ENCODE measurements around the gene GFRAL. TPM values are rescaled to one million over a fixed set of nuclear protein-coding genes. Genes with fewer than 3 reads are reported as not detected.

GFRAL gene
- total RNA-seq, 1 experiment from 2014 or later: not detected

- Histone ChIP-seq H2AFZ (ENCODE audit: low read depth, low read length, poor library complexity, severe bottlenecking) (no peak overlapping the region), H3K4me1 (ENCODE audit: control insufficient read depth in 1 of 2, insufficient read depth in 2 of 2, low read length in 2 of 2) (no peaks in the 10 kb centered on the region), H3K79me2 (ENCODE audit: insufficient read depth, low read length) (no peaks in the 10 kb centered on the region), H4K20me1 (ENCODE audit: insufficient read depth) (no peaks in the 10 kb centered on the region), H3K27ac (ENCODE audit: low read depth, low read length) (no peak overlapping the region), H3K4me3 (replicated peaks in 1 of 2; ENCODE audit: low read depth in 1 of 2, low read length in 2 of 2) (no peak overlapping the region), H3K9me2 (ENCODE audit: insufficient read depth) (no peaks in the 10 kb centered on the region), H3K4me2 (ENCODE audit: low read length) (no peak overlapping the region), H3K36me3 (ENCODE audit: control insufficient read depth in 1 of 2, insufficient read depth in 2 of 2, low read length in 2 of 2) (no peaks in the 10 kb centered on the region), H3K9ac (ENCODE audit: low read length) (no peak overlapping the region), H3K27me3 (ENCODE audit: insufficient read depth, low read length) (peaks cover 30% of the 10 kb centered on the region), H3K9me3 (ENCODE audit: control insufficient read depth in 1 of 2, insufficient read depth in 1 of 2, low read depth in 1 of 2, low read length in 2 of 2) (no peaks in the 10 kb centered on the region)
- BruUV-seq (replicated peaks): no TSS peak
- ChIA-PET POLR2A (no interaction called here), RAD21 (ENCODE audit: low non-redundant PET in 1 of 2, low total read pairs in 2 of 2, uncharacterized antibody in 2 of 2, unreplicated experiment in 2 of 2) (no interaction called here), CTCF (no interaction called here)
- intact Hi-C loops (cut with micrococcal nuclease): no loop called here
- TF ChIP-seq ZBTB33 (IDR thresholded peaks at IDR 0.05; ENCODE audit: extremely low read depth, insufficient replicate concordance, low read length): no peak
- TF ChIP-seq MAX (IDR thresholded peaks at IDR 0.05): no peak
- no peak for TF ChIP-seq CBX3 (IDR thresholded peaks at IDR 0.05; ENCODE audit: low read depth)
- TF ChIP-seq ZFX (IDR thresholded peaks at IDR 0.05): no peak
- TF ChIP-seq ZNF274 (IDR thresholded peaks at IDR 0.05; ENCODE audit: low read depth, low read length): no peak
- no peak for TF ChIP-seq SP1 (IDR thresholded peaks at IDR 0.05; ENCODE audit: low read depth)
- TF ChIP-seq CEBPB (IDR thresholded peaks at IDR 0.05; ENCODE audit: low read depth): no peak
- TF ChIP-seq ELF1 (IDR thresholded peaks at IDR 0.05; ENCODE audit: borderline replicate concordance, low read depth): no peak
- TF ChIP-seq RAD21 (IDR thresholded peaks at IDR 0.05; ENCODE audit: low read depth): no peak
- no peak for TF ChIP-seq SRF (IDR thresholded peaks at IDR 0.05; ENCODE audit: low read depth)
- TF ChIP-seq POLR2A (IDR thresholded peaks at IDR 0.05; ENCODE audit: borderline replicate concordance, extremely low read depth, insufficient read depth, insufficient read length): no peak
- TF ChIP-seq EGR1 (IDR thresholded peaks at IDR 0.05; ENCODE audit: low read depth): no peak
- no peak for TF ChIP-seq TCF7L2 (IDR thresholded peaks at IDR 0.05; ENCODE audit: borderline replicate concordance, extremely low read depth, insufficient read depth, insufficient read length)
- TF ChIP-seq YY1 (IDR thresholded peaks at IDR 0.05; ENCODE audit: extremely low read depth, insufficient replicate concordance, low read depth, low read length): no peak
- no peak for TF ChIP-seq FOSL1 (IDR thresholded peaks at IDR 0.05; ENCODE audit: low read depth)
- no peak for TF ChIP-seq EZH2phosphoT487 (IDR thresholded peaks at IDR 0.05; ENCODE audit: borderline replicate concordance)
- TF ChIP-seq CTCF (IDR thresholded peaks at IDR 0.05 in 2 of 3, conservative IDR thresholded peaks at IDR 0.05 in 1 of 3; ENCODE audit: borderline replicate concordance in 1 of 3, insufficient read depth in 1 of 3, low read depth in 2 of 3, low read length in 2 of 3): no peak
- TF ChIP-seq POLR2AphosphoS5 (IDR thresholded peaks at IDR 0.05; ENCODE audit: low read depth, low read length): no peak
- ATAC-seq (no peak), DNase-seq (ENCODE audit: low read depth, low spot score) (no peak)
Observed at GRCh38 chr6:55399351-55399750, 72.1 kb downstream of the GFRAL start.

Measured in HCT116 (cell line).